Esophagus muscularis mucosa (tissue), 4 donors: Measurements from ENCODE around the gene NELL1. TPM values are rescaled to one million over a fixed set of nuclear protein-coding genes. Genes with fewer than 3 reads are reported as not detected.

ENCODE experiments used
- DNase-seq: peaks from one replicate; pipeline ENCODE4 v3.0.0-alpha.2; 2017; ENCODE audit errors: extremely low spot score
- H3K27ac ChIP-seq, 4 donors: fragments of 200-600 bp; sonication (generic); replicated peaks in 1 of 4; 1 replicate in 3 of 4; 2 replicates in 1 of 4; pipeline ENCODE4 v1.5.1; 2016 to 2019; ENCODE audit warnings: mild to moderate bottlenecking in 1 of 4
- H3K27me3 ChIP-seq, 4 donors: fragments of 200-600 bp; sonication (generic); one replicate each; pipeline versions ENCODE4 v1.5.1 to v1.6.0; 2016 to 2019
- H3K36me3 ChIP-seq, 4 donors: fragments of 200-600 bp; sonication (generic); one replicate each; pipeline ENCODE4 v1.5.1; 2016 to 2019
- H3K4me1 ChIP-seq, 4 donors: fragments of 200-600 bp; sonication (generic); one replicate each; pipeline ENCODE4 v1.5.1; 2016 to 2019
- H3K4me3 ChIP-seq, 4 donors: fragments of 200-600 bp; sonication (generic); 1 replicate in 2 of 4; 2 replicates in 2 of 4; pipeline ENCODE4 v1.5.1; 2016 to 2019; ENCODE audit warnings: mild to moderate bottlenecking in 4 of 4, moderate library complexity in 1 of 4
- H3K9me3 ChIP-seq, 4 donors: fragments of 200-600 bp; sonication (generic); 1 replicate in 3 of 4; 2 replicates in 1 of 4; pipeline ENCODE4 v1.5.1; 2016 to 2019
- CTCF ChIP-seq, 3 experiments: fragments of 200-600 bp in 2 of 3; fragments of 450-650 bp in 1 of 3; sonication (generic) in 2 of 3; IDR thresholded peaks; one replicate each; pipeline ENCODE4 v1.5.1; 2017 to 2019; ENCODE audit warnings: antibody characterized with exemption in 3 of 3, mild to moderate bottlenecking in 2 of 3, moderate library complexity in 1 of 3
- EP300 ChIP-seq: sonication (generic); formaldehyde crosslinking; IDR thresholded peaks from one replicate; pipeline ENCODE4 v1.6.1; 2017; ENCODE audit warnings: antibody characterized with exemption
- POLR2A ChIP-seq: fragments of 450-650 bp; IDR thresholded peaks from one replicate; pipeline ENCODE4 v1.6.1; 2017; ENCODE audit warnings: antibody characterized with exemption, moderate library complexity, mild to moderate bottlenecking, low read depth
- POLR2AphosphoS5 ChIP-seq, 2 donors: sonication (generic); formaldehyde crosslinking; IDR thresholded peaks; one replicate each; pipeline ENCODE4 v1.6.1; 2017; ENCODE audit warnings: antibody characterized with exemption in 2 of 2
- WGBS: methylation state at CpG from one replicate; pipeline ENCODE4 v1.1.5; 2018; 5-methylcytosine and 5-hydroxymethylcytosine counted together
- intact Hi-C: fragments of 100-400 bp; cut with DNase I; formaldehyde crosslinking; loops from one replicate; pipeline ENCODE4 v1.15.1; 2023
- total RNA-seq, 4 donors: library from RNA; depleted of rRNA; stranded (reverse); fragments of >200 nt; gene quantifications; one replicate each; pipeline versions ENCODE4 v1.1.0 to v1.2.1, GENCODE V29; 2016

The NELL1 gene
- total RNA-seq, 4 donors from 2014 or later: 0.65 to 2.7 (median 0.90) TPM

GRCh38 chr11:20865161-20865560 is 195.8 kb downstream of the NELL1 start:
- H3K36me3 ChIP-seq: no peaks in the 10 kb centered on the region
- no peak overlapping the region for H3K4me3 ChIP-seq
- no peak for TF ChIP-seq POLR2A
- H3K4me1 ChIP-seq: no peaks in the 10 kb centered on the region
- WGBS: 78% methylated on average over 3 of the region's 4 CpGs
- intact Hi-C loops: no loop called here
- no peaks in the 10 kb centered on the region for H3K9me3 ChIP-seq
- DNase-seq: peak; percentile 72
- H3K27me3 ChIP-seq: no peaks in the 10 kb centered on the region
- no peak overlapping the region for H3K27ac ChIP-seq

- Histone ChIP-seq H3K36me3 (no peaks in the 10 kb centered on the region), H3K27me3 (no peaks in the 10 kb centered on the region), H3K27ac (no peak overlapping the region), H3K4me1 (no peaks in the 10 kb centered on the region), H3K9me3 (no peaks in the 10 kb centered on the region), H3K4me3 (no peak overlapping the region)
- TF ChIP-seq POLR2A: no peak
- no peak for TF ChIP-seq POLR2AphosphoS5 (IDR thresholded peaks at IDR 0.05)
- TF ChIP-seq CTCF (IDR thresholded peaks at IDR 0.05): no peak
- TF ChIP-seq EP300: no peak
- DNase-seq: no peak
- intact Hi-C loops: no loop called here
Observed at GRCh38 chr11:20869123-20869522, 199.7 kb downstream of the NELL1 start.

- no peaks in the 10 kb centered on the region for H3K36me3 ChIP-seq
- H3K9me3 ChIP-seq: no peaks in the 10 kb centered on the region
- 28% methylated on average over 3 of the region's 3 CpGs for WGBS
- DNase-seq: no peak
- no peak overlapping the region for H3K27ac ChIP-seq
- intact Hi-C loops: no loop called here
- no peak overlapping the region for H3K4me3 ChIP-seq
- H3K27me3 ChIP-seq: no peaks in the 10 kb centered on the region
- H3K4me1 ChIP-seq: no peaks in the 10 kb centered on the region
- TF ChIP-seq EP300: no peak
- peak in 1 of 3 experiments; percentile 11 for TF ChIP-seq CTCF (IDR thresholded peaks at IDR 0.05)
Observed at GRCh38 chr11:20873054-20873453, 203.7 kb downstream of the NELL1 start.

DNA sequence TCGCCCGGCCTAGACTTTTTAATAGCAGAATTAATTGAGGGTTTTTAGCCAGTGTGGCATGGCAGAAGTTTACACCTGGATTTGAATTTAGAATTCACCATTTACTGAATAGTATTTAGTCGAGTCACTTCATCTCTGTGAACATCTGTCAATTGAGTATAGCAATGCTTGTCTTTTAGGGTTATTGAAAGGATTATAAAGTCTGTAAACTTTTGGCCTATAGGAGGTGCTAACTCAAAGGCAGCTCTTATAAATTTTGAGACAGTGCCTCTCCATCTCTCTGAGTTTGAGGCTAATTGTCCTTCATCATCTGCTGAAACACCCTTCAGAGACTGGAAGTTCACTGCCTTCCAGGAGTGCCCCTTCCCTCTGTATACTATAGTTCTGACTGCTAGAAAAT is 205.0 kb downstream of the NELL1 start:
- WGBS: 86% methylated on average over 3 of the region's 3 CpGs
- intact Hi-C loops: no loop called here
- H3K36me3 ChIP-seq: no peaks in the 10 kb centered on the region
- DNase-seq: no peak
- no peak for TF ChIP-seq POLR2A
- no peak for TF ChIP-seq CTCF (IDR thresholded peaks at IDR 0.05)
- no peak for TF ChIP-seq POLR2AphosphoS5 (IDR thresholded peaks at IDR 0.05)
- TF ChIP-seq EP300: no peak
- H3K4me1 ChIP-seq: no peaks in the 10 kb centered on the region
- H3K9me3 ChIP-seq: no peaks in the 10 kb centered on the region
- H3K4me3 ChIP-seq: no peak overlapping the region
- no peak overlapping the region for H3K27ac ChIP-seq
- H3K27me3 ChIP-seq: no peaks in the 10 kb centered on the region

DNA sequence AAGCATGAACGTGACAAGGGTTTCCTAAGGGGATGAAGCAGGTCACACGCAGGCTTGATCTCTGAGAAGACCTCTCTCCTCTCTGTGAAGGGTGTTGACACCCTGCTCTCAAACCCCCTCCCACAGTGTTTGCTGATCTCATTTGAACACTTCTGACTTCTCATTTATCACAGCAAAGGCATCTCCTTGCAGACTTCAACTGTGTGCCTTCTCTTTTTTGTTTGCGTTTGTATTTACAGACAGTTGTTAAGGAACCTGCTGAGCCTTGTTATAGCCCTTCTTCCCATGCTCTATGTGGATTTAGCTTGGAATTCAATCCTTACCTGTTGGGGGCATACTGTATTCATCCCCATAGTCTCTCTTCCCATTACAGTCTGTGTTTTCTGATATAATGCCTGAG is 206.5 kb downstream of the NELL1 start:
- no peak for DNase-seq
- no peak overlapping the region for H3K4me3 ChIP-seq
- H3K4me1 ChIP-seq: no peaks in the 10 kb centered on the region
- no peak for TF ChIP-seq CTCF (IDR thresholded peaks at IDR 0.05)
- H3K27me3 ChIP-seq: no peaks in the 10 kb centered on the region
- intact Hi-C loops: no loop called here
- H3K27ac ChIP-seq: no peak overlapping the region
- no peaks in the 10 kb centered on the region for H3K36me3 ChIP-seq
- H3K9me3 ChIP-seq: no peaks in the 10 kb centered on the region
- 51% methylated on average over 3 of the region's 3 CpGs for WGBS
